NT2/D1 (cell line): Measurements from ENCODE around the gene SRBD1.

ENCODE experiments used
- SUZ12 ChIP-seq: IDR thresholded peaks from 2 replicates; pipeline ENCODE4 v1.6.1; 2011; ENCODE audit not compliant: insufficient read length, insufficient read depth; ENCODE audit errors: extremely low read depth
- YY1 ChIP-seq: IDR thresholded peaks from 2 replicates; pipeline ENCODE4 v1.6.1; 2011; ENCODE audit not compliant: insufficient read length, insufficient read depth
- ZNF274 ChIP-seq: IDR thresholded peaks from 2 replicates; pipeline ENCODE4 v1.6.1; 2011; ENCODE audit warnings: mild to moderate bottlenecking, low read depth, low read length

- no peak for TF ChIP-seq YY1
- TF ChIP-seq SUZ12, result no peak
- no peak for TF ChIP-seq ZNF274
Observed at GRCh38 chr2:45631955-45632354, 20.9 kb upstream of the SRBD1 start.
